IMR-90 (cell line): ENCODE data around the gene ADGRF1. TPM values are rescaled to one million over a fixed set of nuclear protein-coding genes. Genes with fewer than 3 reads are reported as not detected.
"Not testable (repeated sequence)": the region's sequence is repeated elsewhere in the genome, so short reads cannot be mapped to it uniquely, and the experiment has no call there.

ENCODE experiments used
- ATAC-seq: fragments of 200-7000 bp; cut with Tn5 transposase; 2 replicates; pipeline ENCODE4 v1.9.1; 2020; ENCODE audit warnings: low read depth, mild to moderate bottlenecking, moderate library complexity
- BruUV-seq: library from RNA; stranded (reverse); fragments of 400-500 nt; replicated peaks from 2 replicates; lab custom pipeline; 2021; lab: Mats Ljungman, UMichigan
- CTCF ChIA-PET: fragments of 300-600 bp; formaldehyde crosslinking; extraction: SDS; loops from one replicate; lab custom pipeline; 2021; ENCODE audit warnings: antibody characterized with exemption; lab: Yijun Ruan, JAX
- POLR2A ChIA-PET: fragments of 300-600 bp; sonication (Branson Sonifier 250); formaldehyde crosslinking; loops from one replicate; lab custom pipeline; 2022; ENCODE audit warnings: antibody characterized with exemption; ENCODE audit not compliant: unreplicated experiment; lab: Charles Lee
- DNase-seq: peaks from one replicate; pipeline ENCODE4 v3.0.0; 2013
- H2AFZ ChIP-seq: replicated peaks from 2 replicates; pipeline ENCODE3; 2013; ENCODE audit warnings: low read length, mild to moderate bottlenecking; ENCODE audit not compliant: poor library complexity
- H2AK5ac ChIP-seq: 2 replicates; pipeline ENCODE4 v1.6.1; 2013; ENCODE audit warnings: low read depth, low read length, inconsistent platforms
- H2AK9ac ChIP-seq: replicated peaks from 2 replicates; pipeline ENCODE3; 2013; ENCODE audit warnings: mild to moderate bottlenecking, low read depth, low read length, moderate library complexity; ENCODE audit not compliant: poor library complexity
- H2BK120ac ChIP-seq: 2 replicates; pipeline ENCODE4 v1.6.1; 2013; ENCODE audit warnings: low read depth, low read length, inconsistent platforms
- H2BK15ac ChIP-seq: 3 replicates; pipeline ENCODE4 v1.6.1; 2013; ENCODE audit warnings: low read depth, low read length, inconsistent platforms
- H2BK20ac ChIP-seq: 2 replicates; pipeline ENCODE4 v1.6.1; 2013; ENCODE audit warnings: low read depth, mild to moderate bottlenecking, inconsistent platforms, low read length, moderate library complexity
- H2BK5ac ChIP-seq: 2 replicates; pipeline ENCODE4 v1.6.1; 2013; ENCODE audit warnings: mild to moderate bottlenecking, low read depth, low read length, inconsistent platforms; ENCODE audit not compliant: poor library complexity, severe bottlenecking
- H3K14ac ChIP-seq: replicated peaks from 2 replicates; pipeline ENCODE4 v1.6.1; 2013; ENCODE audit warnings: low read depth, low read length, inconsistent platforms
- H3K18ac ChIP-seq: 2 replicates; pipeline ENCODE4 v1.6.1; 2013; ENCODE audit warnings: low read depth, low read length, control low read depth
- H3K23ac ChIP-seq: 2 replicates; pipeline ENCODE4 v1.6.1; 2013; ENCODE audit warnings: low read depth, low read length, inconsistent platforms
- H3K27ac ChIP-seq: 2 replicates; pipeline ENCODE4 v1.5.1; 2013; ENCODE audit warnings: mild to moderate bottlenecking, control low read depth, low read length; ENCODE audit not compliant: insufficient read depth
- H3K27me3 ChIP-seq: 2 replicates; pipeline ENCODE4 v1.6.1; 2013; ENCODE audit warnings: low read length; ENCODE audit not compliant: control insufficient read depth, insufficient read depth
- H3K36me3 ChIP-seq: 2 replicates; pipeline ENCODE4 v1.6.1; 2013; ENCODE audit warnings: low read length, mixed read lengths; ENCODE audit not compliant: control insufficient read depth, insufficient read depth
- H3K4ac ChIP-seq: 2 replicates; pipeline ENCODE4 v1.6.1; 2013; ENCODE audit warnings: low read depth, low read length, inconsistent platforms
- H3K4me1 ChIP-seq: 2 replicates; pipeline ENCODE4 v1.6.1; 2013; ENCODE audit warnings: low read length, mixed read lengths; ENCODE audit not compliant: control insufficient read depth, insufficient read depth
- H3K4me2 ChIP-seq: 2 replicates; pipeline ENCODE4 v1.6.1; 2013; ENCODE audit warnings: low read depth, mild to moderate bottlenecking, control low read depth, low read length, moderate library complexity
- H3K4me3 ChIP-seq: 2 replicates; pipeline ENCODE4 v1.5.1; 2013; ENCODE audit warnings: low read depth, mild to moderate bottlenecking, control low read depth, low read length, moderate library complexity; ENCODE audit not compliant: insufficient read depth
- H3K56ac ChIP-seq: 2 replicates; pipeline ENCODE4 v1.6.1; 2013; ENCODE audit warnings: low read length, inconsistent platforms; ENCODE audit not compliant: insufficient read depth; ENCODE audit errors: extremely low read depth
- H3K79me1 ChIP-seq, 2 experiments: 2 replicates each; pipeline ENCODE4 v1.6.1; 2013; ENCODE audit warnings: low read length in 2 of 2, inconsistent platforms in 1 of 2, low read depth in 1 of 2
- H3K9ac ChIP-seq: 2 replicates; pipeline ENCODE4 v1.6.1; 2013; ENCODE audit warnings: low read depth, low read length, control low read depth
- H3K9me1 ChIP-seq: 2 replicates; pipeline ENCODE4 v1.6.1; 2013; ENCODE audit warnings: low read length, inconsistent platforms; ENCODE audit not compliant: insufficient read depth
- H3K9me3 ChIP-seq: 2 replicates; pipeline ENCODE4 v1.6.1; 2013; ENCODE audit warnings: low read length; ENCODE audit not compliant: control insufficient read depth, insufficient read depth
- H4K20me1 ChIP-seq: 2 replicates; pipeline ENCODE4 v1.6.1; 2013; ENCODE audit warnings: low read length, inconsistent platforms; ENCODE audit not compliant: insufficient read depth
- H4K5ac ChIP-seq: 2 replicates; pipeline ENCODE4 v1.6.1; 2013; ENCODE audit warnings: mild to moderate bottlenecking, low read depth, low read length, control low read depth
- H4K8ac ChIP-seq, 2 experiments: 2 replicates each; pipeline ENCODE4 v1.6.1; 2013; ENCODE audit warnings: low read depth in 2 of 2, low read length in 2 of 2, control low read depth in 1 of 2, inconsistent platforms in 1 of 2
- H4K91ac ChIP-seq: 2 replicates; pipeline ENCODE4 v1.6.1; 2013; ENCODE audit warnings: low read depth, low read length, inconsistent platforms; ENCODE audit not compliant: insufficient read depth
- CEBPB ChIP-seq: IDR thresholded peaks from 2 replicates; pipeline ENCODE4 v1.6.1; 2012; ENCODE audit warnings: low read depth, low read length, improper control_type of control experiment
- CHD1 ChIP-seq: IDR thresholded peaks from 2 replicates; pipeline ENCODE4 v1.6.1; 2012; ENCODE audit warnings: low read depth, low read length, improper control_type of control experiment
- NFE2L2 ChIP-seq: fragments of 150-350 bp; IDR thresholded peaks from 2 replicates; pipeline ENCODE4 v1.6.1; 2016; ENCODE audit warnings: low read depth, mild to moderate bottlenecking, low read length
- USF2 ChIP-seq: fragments of 150-350 bp; IDR thresholded peaks from 2 replicates; pipeline ENCODE4 v1.6.1; 2017; ENCODE audit warnings: mild to moderate bottlenecking, antibody characterized with exemption, low read length, low read depth
- WGBS, 2 experiments: methylation state at CpG; one replicate each; pipeline versions ENCODE4 v1.1.5 to v1.1.7; 2013; ENCODE audit warnings: missing lambda C conversion rate in 2 of 2; ENCODE audit not compliant: insufficient read length in 1 of 2; ENCODE audit errors: extremely low coverage in 2 of 2; 5-methylcytosine and 5-hydroxymethylcytosine counted together
- dilution Hi-C: fragments of 300-500 bp; cut with HindIII; formaldehyde crosslinking; loops from one replicate; pipeline ENCODE4 v1.14.3; 2018; ENCODE audit warnings: low sequenced_read_pairs; ENCODE audit not compliant: unreplicated experiment
- in situ Hi-C: fragments of 300-500 bp; cut with MboI; formaldehyde crosslinking; loops from 3 replicates; pipeline ENCODE4 v1.14.3; 2019; ENCODE audit warnings: low sequenced_read_pairs, inconsistent platforms, mixed read lengths
- intact Hi-C: fragments of 100-400 bp; cut with micrococcal nuclease; formaldehyde crosslinking; loops from 2 replicates; pipeline ENCODE4 v1.10.0; 2022
- polyA plus RNA-seq, 3 experiments: library from polyadenylated mRNA; depleted of rRNA; stranded (reverse); fragments of >200 nt; gene quantifications; 2 replicates each; pipeline ENCODE4 v1.2.3, GENCODE V29; 2012; ENCODE audit warnings: low replicate concordance in 1 of 3
- total RNA-seq: library from RNA; depleted of rRNA; stranded (reverse); fragments of >200 nt; gene quantifications from 2 replicates; pipeline ENCODE4 v1.2.3, GENCODE V29; 2012

The ADGRF1 gene
- total and polyA plus RNA-seq, 2 of the 4 experiments (the other 2 are of a cell fraction): not detected

- CTCF ChIA-PET: interaction anchor here (0.6 kb wide), 1 partner anchor 11 kb away, joined by 3 read pairs; no protein-coding TSS in a partner anchor
- H3K23ac ChIP-seq: no peak overlapping the region
- DNase-seq (no peak), ATAC-seq (no peak)
- H3K56ac ChIP-seq: no peak overlapping the region
- H3K18ac ChIP-seq: no peak overlapping the region
- no peak overlapping the region for H2AFZ ChIP-seq
- H3K79me1 ChIP-seq: no peaks in the 10 kb centered on the region
- H3K4me2 ChIP-seq: no peak overlapping the region
- H4K20me1 ChIP-seq: no peaks in the 10 kb centered on the region
- no peak overlapping the region for H4K91ac ChIP-seq
- intact Hi-C loops (no loop called here), in situ Hi-C loops (no loop called here), dilution Hi-C loops (no loop called here)
- H3K4me1 ChIP-seq: no peaks in the 10 kb centered on the region
- no peak overlapping the region for H2AK9ac ChIP-seq
- H2BK15ac ChIP-seq: no peak overlapping the region
- no peak overlapping the region for H3K27ac ChIP-seq
- no peaks in the 10 kb centered on the region for H3K9me3 ChIP-seq
- BruUV-seq: no TSS peak
- H3K9ac ChIP-seq: no peak overlapping the region
- no peak overlapping the region for H2BK120ac ChIP-seq
- TF ChIP-seq CHD1 (no peak), CEBPB (no peak), USF2 (no peak), NFE2L2 (no peak)
- H3K9me1 ChIP-seq: no peaks in the 10 kb centered on the region
- H3K36me3 ChIP-seq: no peaks in the 10 kb centered on the region
- no peak overlapping the region for H3K4ac ChIP-seq
- no CpG with 5 or more reads among the region's 2 CpGs for WGBS, 2 experiments
- no peak overlapping the region for H4K5ac ChIP-seq
- H2BK20ac ChIP-seq: no peak overlapping the region
- H2BK5ac ChIP-seq: no peak overlapping the region
- no peak overlapping the region for H4K8ac ChIP-seq
- no peak overlapping the region for H2AK5ac ChIP-seq
- no peak overlapping the region for H3K4me3 ChIP-seq
- POLR2A ChIA-PET: no interaction called here
- H3K14ac ChIP-seq: no peak overlapping the region
- no peaks in the 10 kb centered on the region for H3K27me3 ChIP-seq
Measured at GRCh38 chr6:47056832-47057231, 14.7 kb upstream of the ADGRF1 start.

GRCh38 chr6:47054302-47054701 lies 12.2 kb upstream of the ADGRF1 start:
- H3K56ac ChIP-seq, H2AK9ac ChIP-seq, ATAC-seq, CTCF ChIA-PET, H3K9me3 ChIP-seq, H3K9ac ChIP-seq, intact Hi-C loops, H2BK5ac ChIP-seq, H3K36me3 ChIP-seq, H4K20me1 ChIP-seq, H3K4me1 ChIP-seq, H3K18ac ChIP-seq, H2BK120ac ChIP-seq, H3K4me2 ChIP-seq, H2BK15ac ChIP-seq, DNase-seq, H4K8ac ChIP-seq, H3K79me1 ChIP-seq, in situ Hi-C loops, H2BK20ac ChIP-seq, H3K27me3 ChIP-seq, H2AFZ ChIP-seq, H4K5ac ChIP-seq, H3K14ac ChIP-seq, dilution Hi-C loops, H2AK5ac ChIP-seq, H4K91ac ChIP-seq, H3K4me3 ChIP-seq, H3K4ac ChIP-seq, H3K27ac ChIP-seq, H3K23ac ChIP-seq, POLR2A ChIA-PET, BruUV-seq, H3K9me1 ChIP-seq: not testable (repeated sequence)
- no CpG with 5 or more reads among the region's 2 CpGs for WGBS, 2 experiments
